Measurements from ENCODE around the gene SNX20. TPM values are rescaled to one million over a fixed set of nuclear protein-coding genes. Genes with fewer than 3 reads are reported as not detected.

The SNX20 gene, protein sequence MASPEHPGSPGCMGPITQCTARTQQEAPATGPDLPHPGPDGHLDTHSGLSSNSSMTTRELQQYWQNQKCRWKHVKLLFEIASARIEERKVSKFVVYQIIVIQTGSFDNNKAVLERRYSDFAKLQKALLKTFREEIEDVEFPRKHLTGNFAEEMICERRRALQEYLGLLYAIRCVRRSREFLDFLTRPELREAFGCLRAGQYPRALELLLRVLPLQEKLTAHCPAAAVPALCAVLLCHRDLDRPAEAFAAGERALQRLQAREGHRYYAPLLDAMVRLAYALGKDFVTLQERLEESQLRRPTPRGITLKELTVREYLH
- not detected in 2 replicates for total RNA-seq

DNA sequence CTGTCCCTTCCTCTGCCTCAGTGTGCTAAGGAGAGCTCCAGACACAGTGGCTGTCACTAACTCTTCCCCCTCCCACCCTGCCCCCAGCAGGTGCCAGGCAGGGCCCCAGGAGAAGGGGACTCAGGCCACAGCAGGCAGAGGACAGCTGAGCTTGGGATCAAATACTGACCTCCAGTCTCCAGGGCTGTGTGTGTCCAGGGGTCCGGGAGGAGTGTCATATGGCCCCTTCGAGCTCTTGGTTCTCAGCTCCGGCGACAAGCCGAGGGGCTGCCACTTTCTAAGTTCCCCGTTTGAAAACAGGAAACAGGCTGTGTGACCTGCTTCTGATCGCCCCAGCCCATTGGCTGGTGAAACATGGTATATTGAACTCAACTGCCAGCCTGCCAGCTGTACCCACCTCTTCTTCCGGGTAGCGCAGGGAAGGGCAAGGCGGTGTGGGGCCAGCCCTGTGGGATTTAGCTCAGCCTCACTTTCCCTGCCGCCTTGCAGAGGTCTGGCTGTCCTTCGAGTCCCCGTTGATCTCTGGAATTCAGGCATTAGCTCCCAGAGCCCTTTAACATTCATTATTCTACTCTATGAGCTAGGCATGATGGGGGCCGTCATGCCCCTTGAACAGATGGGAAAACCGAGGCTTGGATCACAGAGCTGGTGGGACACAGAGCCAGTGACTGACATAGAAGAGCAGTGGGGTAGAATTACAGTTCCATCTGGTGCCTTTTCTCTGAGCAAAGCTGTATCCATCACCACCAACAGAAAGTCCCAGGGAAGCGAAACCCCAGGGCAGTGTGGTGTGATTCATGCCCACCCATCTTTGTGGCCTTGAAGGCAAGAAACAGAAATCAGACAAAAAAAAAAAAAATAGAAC, at the start of gene SNX20:
Gene SNX20 (minus strand): TSS at position 292 of the 865 bp plus-strand sequence. CDS start 3,786 bp downstream, outside the sequence.

DNA sequence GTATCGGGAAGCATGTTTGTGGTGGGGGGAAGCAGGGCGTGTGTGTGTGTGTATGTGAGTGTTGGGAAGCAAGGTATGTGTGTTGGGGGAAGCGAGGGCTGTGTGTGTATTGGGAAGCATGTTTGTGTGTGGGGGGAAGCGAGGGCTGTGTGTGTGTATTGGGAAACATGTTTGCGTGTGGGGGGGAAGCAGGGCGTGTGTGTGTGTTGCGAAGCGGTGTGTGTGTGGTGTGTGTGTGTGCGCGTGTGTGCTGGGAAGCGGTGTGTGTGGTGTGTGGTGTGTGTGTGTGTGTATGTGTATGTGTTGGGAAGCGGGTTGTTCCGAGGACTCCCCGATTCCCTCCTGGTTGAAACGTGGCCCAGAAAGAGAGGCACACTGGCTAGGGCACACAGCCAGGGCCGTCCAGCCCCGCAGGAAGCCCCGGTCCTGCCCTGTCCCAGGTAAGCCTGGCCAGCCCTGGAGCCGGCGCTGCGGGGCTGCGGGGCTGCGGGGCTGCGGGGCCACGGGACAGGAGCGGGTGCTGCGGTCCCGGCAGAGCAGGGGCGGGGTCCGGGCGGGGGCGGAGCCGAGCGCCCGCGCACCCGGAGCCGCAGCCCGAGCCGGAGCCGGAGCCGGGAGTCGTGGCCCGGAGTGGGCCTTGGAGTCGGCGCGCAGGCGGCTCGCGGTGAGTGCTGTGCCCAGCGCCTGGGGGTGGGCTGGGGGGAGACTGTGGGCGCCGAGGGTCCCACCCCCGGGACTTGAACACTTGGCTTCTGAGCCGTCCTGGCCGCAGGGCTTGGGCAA, 12.1 kb upstream of the SNX20 start, which contains the start of gene NOD2:
Gene NOD2 (plus strand): TSS at position 608 of the 783 bp plus-strand sequence. CDS start 5,890 bp downstream, outside the sequence.

Other genes starting within 250 kb of the SNX20 start
- gene NKD1, start 132.9 kb downstream of the SNX20 start, total RNA-seq = under 0.01 and 0.19 TPM in 2 replicates
- 0.09 and 0.56 TPM in 2 replicates for gene NOD2, start 12.3 kb upstream of the SNX20 start, total RNA-seq
- gene CYLD, start 60.8 kb upstream of the SNX20 start, total RNA-seq = 22.9 and 30.2 TPM in 2 replicates

Data from endothelial cell of coronary artery (primary cell).